Left ventricle myocardium inferior (tissue), 1 donor: ENCODE results near the gene IL17RE. TPM values are rescaled to one million over a fixed set of nuclear protein-coding genes. Genes with fewer than 3 reads are reported as not detected.

Source experiments
- DNase-seq: peaks from one replicate; pipeline ENCODE4 v3.0.0-alpha.2; 2020
- H3K27ac ChIP-seq: fragments of 200-600 bp; replicated peaks from 2 replicates; pipeline ENCODE4 v1.8.0; 2021
- H3K27me3 ChIP-seq: fragments of 200-600 bp; 2 replicates; pipeline ENCODE4 v1.8.0; 2021; ENCODE audit warnings: low read depth
- H3K36me3 ChIP-seq: fragments of 200-600 bp; 2 replicates; pipeline ENCODE4 v1.8.0; 2021
- H3K4me1 ChIP-seq: fragments of 200-600 bp; 2 replicates; pipeline ENCODE4 v1.8.0; 2021
- H3K4me3 ChIP-seq: fragments of 200-600 bp; 2 replicates; pipeline ENCODE4 v1.8.0; 2021; ENCODE audit warnings: mild to moderate bottlenecking, moderate library complexity
- H3K9me3 ChIP-seq: fragments of 200-600 bp; replicated peaks from 2 replicates; pipeline ENCODE4 v1.8.0; 2021
- intact Hi-C: fragments of 100-400 bp; cut with micrococcal nuclease; formaldehyde crosslinking; loops from one replicate; pipeline ENCODE4 v1.11.0; 2022
- total RNA-seq: library from RNA; stranded (reverse); fragmentation: NEBNext Ultra II Directional; extraction: Animal tissue kit (Norgen Biotek cat#: 25700); gene quantifications from one replicate; pipeline ENCODE4 v1.2.1, GENCODE V29; 2021
- TF ChIP-seq, protein P1 (sequence below): fragments of 200-600 bp; IDR thresholded peaks from 2 replicates; pipeline ENCODE4 v1.8.0; 2021; ENCODE audit warnings: antibody characterized with exemption, mild to moderate bottlenecking, borderline replicate concordance
- donor health status: DM: no; HTN: yes; CAD: no; lungs with severe emphysema.

Gene IL17RE
- total RNA-seq, 1 donor from 2014 or later, result 0.58 TPM

DNA sequence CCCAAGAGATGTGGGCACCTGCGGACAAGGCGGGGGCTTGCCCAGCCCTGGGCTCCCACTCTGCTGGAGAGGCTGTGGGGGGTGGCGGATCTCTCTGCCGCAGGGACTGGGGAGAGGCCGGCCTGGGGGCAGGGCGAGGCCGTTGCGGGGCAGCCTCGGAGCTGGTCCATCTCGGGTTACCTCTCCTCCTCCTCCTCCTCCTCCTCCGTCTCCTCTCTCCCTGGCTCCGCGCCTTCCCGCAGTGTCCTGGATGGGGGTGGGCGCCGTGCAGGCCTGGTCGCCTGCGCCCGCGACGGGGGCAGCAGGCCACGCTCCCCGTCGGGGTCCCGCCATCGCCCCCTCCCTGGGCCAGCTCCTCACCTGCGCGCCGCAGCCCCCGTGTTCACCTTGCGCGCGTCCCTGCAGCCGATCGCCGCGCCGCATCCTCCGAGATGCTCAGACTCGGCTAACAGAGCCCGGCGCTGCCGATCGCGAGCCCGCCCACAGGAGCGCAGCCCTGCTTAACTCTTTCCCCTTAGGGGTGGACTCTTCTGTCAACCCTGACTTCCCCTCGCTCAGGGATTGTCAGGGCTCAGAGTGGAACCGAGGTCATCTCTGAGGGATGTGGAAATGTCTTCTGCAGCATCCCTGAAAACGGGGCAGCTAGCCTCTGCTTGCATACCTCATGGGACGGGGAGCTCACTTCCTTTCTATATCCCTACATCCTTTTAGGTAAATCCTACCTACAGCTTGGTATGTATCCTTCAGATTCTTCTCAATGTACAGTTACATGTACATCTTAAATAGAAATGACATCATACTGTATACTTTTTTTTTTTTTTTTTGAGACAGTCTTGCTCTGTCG is 49.5 kb downstream of the IL17RE start, which contains the start of gene PRRT3:
PRRT3 (minus strand) TSS at position 447 of the 844 bp plus-strand sequence. CDS start 2,293 bp downstream, outside the sequence.
- TF ChIP-seq, protein P1, sequence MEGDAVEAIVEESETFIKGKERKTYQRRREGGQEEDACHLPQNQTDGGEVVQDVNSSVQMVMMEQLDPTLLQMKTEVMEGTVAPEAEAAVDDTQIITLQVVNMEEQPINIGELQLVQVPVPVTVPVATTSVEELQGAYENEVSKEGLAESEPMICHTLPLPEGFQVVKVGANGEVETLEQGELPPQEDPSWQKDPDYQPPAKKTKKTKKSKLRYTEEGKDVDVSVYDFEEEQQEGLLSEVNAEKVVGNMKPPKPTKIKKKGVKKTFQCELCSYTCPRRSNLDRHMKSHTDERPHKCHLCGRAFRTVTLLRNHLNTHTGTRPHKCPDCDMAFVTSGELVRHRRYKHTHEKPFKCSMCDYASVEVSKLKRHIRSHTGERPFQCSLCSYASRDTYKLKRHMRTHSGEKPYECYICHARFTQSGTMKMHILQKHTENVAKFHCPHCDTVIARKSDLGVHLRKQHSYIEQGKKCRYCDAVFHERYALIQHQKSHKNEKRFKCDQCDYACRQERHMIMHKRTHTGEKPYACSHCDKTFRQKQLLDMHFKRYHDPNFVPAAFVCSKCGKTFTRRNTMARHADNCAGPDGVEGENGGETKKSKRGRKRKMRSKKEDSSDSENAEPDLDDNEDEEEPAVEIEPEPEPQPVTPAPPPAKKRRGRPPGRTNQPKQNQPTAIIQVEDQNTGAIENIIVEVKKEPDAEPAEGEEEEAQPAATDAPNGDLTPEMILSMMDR, result no peak
- H3K9me3 ChIP-seq, result no peaks in the 10 kb centered on the region
- no peak for DNase-seq
- H3K36me3 ChIP-seq, result no peaks in the 10 kb centered on the region
- no peak within 1 kb of the TSS for H3K27ac ChIP-seq
- peak within 1 kb of the TSS; percentile 69 for H3K4me3 ChIP-seq
- peaks cover 21% of the 10 kb centered on the region for H3K4me1 ChIP-seq
- intact Hi-C loops, result no loop called here
- no peaks in the 10 kb centered on the region for H3K27me3 ChIP-seq

DNA sequence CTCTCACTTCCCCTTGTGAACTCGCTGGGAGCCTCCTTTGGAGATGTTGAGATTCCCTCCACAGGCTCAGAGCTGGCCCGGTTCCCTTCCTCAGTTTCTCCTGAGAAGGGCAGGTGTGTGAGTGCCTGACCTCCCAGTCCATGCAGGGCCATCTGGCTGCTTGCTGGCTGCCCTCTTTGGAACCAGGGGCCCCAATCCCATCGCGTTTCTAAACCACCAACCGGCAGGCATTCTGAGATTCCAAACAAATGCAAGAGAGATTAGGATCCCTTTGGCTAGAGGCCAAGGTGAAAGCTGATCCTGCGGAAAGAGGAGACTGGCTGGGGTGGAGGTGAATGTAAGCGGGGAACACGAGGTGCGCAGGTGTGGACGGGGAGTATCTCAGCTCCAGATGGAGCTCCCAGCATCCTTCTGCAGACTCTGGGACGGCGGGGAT is 52.4 kb downstream of the IL17RE start:
- Histone ChIP-seq H3K4me3 (no peak overlapping the region), H3K27me3 (no peaks in the 10 kb centered on the region), H3K27ac (no peak overlapping the region), H3K9me3 (no peaks in the 10 kb centered on the region), H3K4me1 (peaks cover 11% of the 10 kb centered on the region), H3K36me3 (no peaks in the 10 kb centered on the region)
- intact Hi-C loops, result no loop called here
- TF ChIP-seq, protein P1, result no peak
- DNase-seq, result no peak

DNA sequence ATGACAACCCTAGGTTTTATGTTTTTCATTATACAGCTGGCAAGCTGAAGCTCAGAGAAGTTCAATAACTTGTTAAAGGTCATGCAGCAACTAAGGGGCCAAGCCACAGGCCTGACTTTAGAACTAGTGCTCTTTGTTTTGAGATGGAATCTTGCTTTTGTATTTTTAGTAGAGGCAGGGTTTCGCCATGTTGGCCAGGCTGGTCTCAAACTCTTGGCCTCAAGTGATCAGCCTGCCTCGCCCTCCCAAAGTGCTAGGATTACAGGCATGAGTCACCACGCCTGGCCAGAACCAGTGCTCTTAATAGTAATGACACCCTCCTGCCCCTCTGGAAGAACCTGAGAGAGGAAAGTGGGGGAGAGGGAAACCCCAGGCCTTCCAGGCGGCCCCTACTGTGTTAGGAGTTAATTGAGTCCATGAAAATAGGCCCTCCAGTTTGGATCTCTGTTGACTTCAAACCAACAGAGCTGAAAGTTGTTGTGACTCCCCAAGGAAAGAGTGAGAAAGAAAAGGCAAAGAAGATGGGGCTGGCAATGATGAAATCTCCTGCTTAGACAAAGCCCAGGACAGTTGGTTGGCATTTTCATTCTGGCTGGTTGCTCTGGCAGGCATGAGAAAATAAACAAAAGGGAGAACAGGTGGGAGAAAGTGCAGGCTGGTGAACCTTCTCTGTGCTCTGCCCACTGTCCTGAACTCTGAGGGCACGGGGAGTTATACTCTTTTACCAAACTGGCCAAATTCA is 53.1 kb downstream of the IL17RE start:
- H3K4me1 ChIP-seq, result peaks cover 11% of the 10 kb centered on the region
- TF ChIP-seq, protein P1, result no peak
- DNase-seq, result no peak
- H3K27me3 ChIP-seq, result no peaks in the 10 kb centered on the region
- no peaks in the 10 kb centered on the region for H3K36me3 ChIP-seq
- intact Hi-C loops, result no loop called here
- H3K9me3 ChIP-seq, result no peaks in the 10 kb centered on the region
- no peak overlapping the region for H3K27ac ChIP-seq
- H3K4me3 ChIP-seq, result no peak overlapping the region

DNA sequence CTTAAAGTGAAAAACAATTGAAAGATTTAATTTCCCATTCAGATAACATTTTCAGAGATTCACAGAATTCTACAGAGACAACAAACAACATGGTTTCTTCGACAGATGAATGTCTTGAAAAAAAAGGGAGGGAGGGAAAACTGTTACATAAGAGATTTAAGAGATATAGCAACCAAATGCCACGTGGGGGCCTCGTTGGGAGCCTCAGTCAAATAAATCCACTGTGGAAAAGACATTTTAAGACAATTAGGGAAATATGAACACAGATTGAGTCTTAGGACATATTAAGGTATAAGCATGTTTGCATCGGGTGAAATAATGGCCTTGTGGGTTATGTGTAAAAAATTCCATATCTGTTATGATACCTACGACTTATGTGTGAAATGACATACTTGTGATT is 54.6 kb downstream of the IL17RE start:
- Histone ChIP-seq H3K9me3 (no peaks in the 10 kb centered on the region), H3K27ac (no peak overlapping the region)
- intact Hi-C loops, result no loop called here

DNA sequence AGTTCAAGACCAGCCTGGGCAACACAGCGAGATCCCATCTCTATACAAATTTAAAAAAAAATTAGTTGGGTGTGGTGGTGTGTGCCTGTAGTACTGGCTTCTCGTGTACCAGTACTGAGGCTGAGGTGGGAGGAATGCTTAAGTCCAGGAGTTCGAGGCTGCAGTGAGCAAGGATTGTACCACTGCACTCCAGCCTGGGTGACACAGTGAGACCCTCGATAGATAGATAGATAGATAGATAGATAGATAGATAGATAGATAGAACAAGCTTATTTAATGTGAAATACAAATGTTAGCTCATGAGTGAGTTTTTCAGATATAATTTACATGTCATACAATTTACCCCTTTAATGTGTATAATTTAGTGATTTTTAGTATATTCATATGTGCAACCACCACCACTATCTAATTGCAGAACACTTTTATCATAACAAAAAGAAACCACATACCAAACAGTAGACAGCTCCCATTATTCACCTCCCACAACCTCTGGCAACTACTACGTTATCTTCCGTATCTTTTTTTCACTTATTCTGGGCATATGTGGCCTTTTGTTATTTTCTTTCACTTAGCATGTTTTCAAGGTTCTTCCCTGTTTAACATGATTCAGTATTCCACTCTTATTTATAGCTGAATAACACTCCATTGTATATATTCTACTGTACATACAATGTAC is 62.7 kb downstream of the IL17RE start:
- H3K27me3 ChIP-seq, result no peaks in the 10 kb centered on the region
- TF ChIP-seq, protein P1, result no peak
- H3K27ac ChIP-seq, result no peak overlapping the region
- no peak overlapping the region for H3K4me3 ChIP-seq
- H3K9me3 ChIP-seq, result no peaks in the 10 kb centered on the region
- H3K4me1 ChIP-seq, result no peaks in the 10 kb centered on the region
- no peak for DNase-seq
- peaks cover 93% of the 10 kb centered on the region for H3K36me3 ChIP-seq
- intact Hi-C loops, result no loop called here

More for the DNA sequence above, 54.6 kb downstream of the IL17RE start:
- peaks cover 4% of the 10 kb centered on the region for H3K4me1 ChIP-seq
- DNase-seq, result no peak
- TF ChIP-seq, protein P1, result no peak
- no peaks in the 10 kb centered on the region for H3K27me3 ChIP-seq
- H3K4me3 ChIP-seq, result no peak overlapping the region
- H3K36me3 ChIP-seq, result peaks cover 13% of the 10 kb centered on the region
